ENCODE results near the gene KLHL3.

The KLHL3 gene

GRCh38 chr5:137666461-137666850 lies 69.4 kb downstream of the KLHL3 start:
- DNase-seq (ENCODE audit: low read depth in 2 of 2), result peak; percentile 46 to 47

GRCh38 chr5:137665678-137666460 lies 70.0 kb downstream of the KLHL3 start:
- H3K4me3 ChIP-seq (replicated peaks in 1 of 2; ENCODE audit: low read depth in 2 of 2, low read length in 2 of 2), result no peak overlapping the region
- peak in 1 of 2 donors; percentile 20 for DNase-seq (ENCODE audit: low read depth in 2 of 2)
- no peak for TF ChIP-seq CTCF (IDR thresholded peaks at IDR 0.05; ENCODE audit: low read depth, low read length)

More at GRCh38 chr5:137666461-137666850, 69.4 kb downstream of the KLHL3 start:
- no peak overlapping the region for H3K4me3 ChIP-seq (replicated peaks in 1 of 2; ENCODE audit: low read depth in 2 of 2, low read length in 2 of 2)
- no peak for TF ChIP-seq CTCF (IDR thresholded peaks at IDR 0.05; ENCODE audit: low read depth, low read length)

GRCh38 chr5:137660349-137660817 lies 75.5 kb downstream of the KLHL3 start:
- peak; percentile 80 for TF ChIP-seq CTCF (IDR thresholded peaks at IDR 0.05; ENCODE audit: low read depth, low read length)
- H3K4me3 ChIP-seq (replicated peaks in 1 of 2; ENCODE audit: low read depth in 2 of 2, low read length in 2 of 2), result no peak overlapping the region
- DNase-seq (ENCODE audit: low read depth in 2 of 2), result peak; percentile 86 to 87

GRCh38 chr5:137659209-137659608 lies 76.7 kb downstream of the KLHL3 start:
- no peak for TF ChIP-seq CTCF (IDR thresholded peaks at IDR 0.05; ENCODE audit: low read depth, low read length)
- peak in 1 of 2 donors; percentile 8 for DNase-seq (ENCODE audit: low read depth in 2 of 2)
- H3K4me3 ChIP-seq (replicated peaks in 1 of 2; ENCODE audit: low read depth in 2 of 2, low read length in 2 of 2), result no peak overlapping the region

GRCh38 chr5:137658324-137658723 lies 77.6 kb downstream of the KLHL3 start:
- no peak overlapping the region for H3K4me3 ChIP-seq (replicated peaks in 1 of 2; ENCODE audit: low read depth in 2 of 2, low read length in 2 of 2)
- DNase-seq (ENCODE audit: low read depth in 2 of 2), result no peak
- no peak for TF ChIP-seq CTCF (IDR thresholded peaks at IDR 0.05; ENCODE audit: low read depth, low read length)

GRCh38 chr5:137657073-137657472 lies 78.8 kb downstream of the KLHL3 start:
- no peak for TF ChIP-seq CTCF (IDR thresholded peaks at IDR 0.05; ENCODE audit: low read depth, low read length)
- no peak for DNase-seq (ENCODE audit: low read depth in 2 of 2)
- no peak overlapping the region for H3K4me3 ChIP-seq (replicated peaks in 1 of 2; ENCODE audit: low read depth in 2 of 2, low read length in 2 of 2)

Data from cardiac fibroblast (primary cell).